GM21528 (cell line): ENCODE data around the gene SIT1.

Source experiments
- ATAC-seq: cut with Tn5 transposase; IDR thresholded peaks from one replicate; pipeline ENCODE4 v1.9.1; 2021; ENCODE audit warnings: mild to moderate bottlenecking, moderate library complexity; ENCODE audit not compliant: unreplicated experiment, low FRiP score

The SIT1 gene, protein sequence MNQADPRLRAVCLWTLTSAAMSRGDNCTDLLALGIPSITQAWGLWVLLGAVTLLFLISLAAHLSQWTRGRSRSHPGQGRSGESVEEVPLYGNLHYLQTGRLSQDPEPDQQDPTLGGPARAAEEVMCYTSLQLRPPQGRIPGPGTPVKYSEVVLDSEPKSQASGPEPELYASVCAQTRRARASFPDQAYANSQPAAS

GRCh38 chr9:35650341-35651158 lies at the start of gene SIT1:
SIT1 (minus strand) TSS chr9:35650931; CDS start chr9:35650853, 78 bp downstream.
- ATAC-seq, result no peak

- no peak for ATAC-seq
Observed at GRCh38 chr9:35700031-35700430, 49.3 kb upstream of the SIT1 start.

- ATAC-seq, result no peak
Observed at GRCh38 chr9:35698231-35698630, 47.5 kb upstream of the SIT1 start.

- no peak for ATAC-seq
Observed at GRCh38 chr9:35697486-35697885, 46.8 kb upstream of the SIT1 start.

DNA sequence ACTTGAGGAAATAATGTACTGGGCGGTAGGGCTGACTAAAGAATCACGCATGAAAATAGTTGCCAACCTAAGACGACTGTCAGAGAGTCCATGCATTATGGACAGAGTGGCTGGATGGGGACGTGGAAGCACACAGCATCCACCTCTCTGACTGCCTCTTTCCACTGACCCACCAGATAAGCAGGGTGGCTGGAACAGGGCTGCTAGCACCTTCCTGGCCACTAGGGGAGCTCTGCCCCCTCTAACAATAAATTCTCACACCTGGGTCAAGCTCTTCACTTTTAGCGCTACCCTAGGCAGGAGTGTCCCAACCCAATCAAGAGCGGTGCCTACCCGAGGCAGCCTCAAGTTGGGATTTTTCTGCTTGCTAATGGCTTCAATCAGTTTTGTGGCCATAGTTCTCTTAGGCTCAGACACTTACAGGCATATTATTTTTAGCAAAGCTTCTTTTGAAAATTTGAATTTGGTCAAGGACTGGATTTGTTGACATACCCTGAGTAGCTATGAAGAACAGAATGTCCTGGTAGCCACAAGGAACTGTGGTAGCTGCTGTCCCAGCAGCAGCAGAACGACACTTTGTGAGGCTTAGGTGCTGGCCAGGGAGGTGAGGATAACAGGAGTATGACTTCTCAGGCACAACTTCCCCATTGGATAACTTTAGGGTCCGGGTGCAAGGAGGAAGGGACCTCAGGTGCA lies 45.9 kb upstream of the SIT1 start:
- ATAC-seq, result no peak

DNA sequence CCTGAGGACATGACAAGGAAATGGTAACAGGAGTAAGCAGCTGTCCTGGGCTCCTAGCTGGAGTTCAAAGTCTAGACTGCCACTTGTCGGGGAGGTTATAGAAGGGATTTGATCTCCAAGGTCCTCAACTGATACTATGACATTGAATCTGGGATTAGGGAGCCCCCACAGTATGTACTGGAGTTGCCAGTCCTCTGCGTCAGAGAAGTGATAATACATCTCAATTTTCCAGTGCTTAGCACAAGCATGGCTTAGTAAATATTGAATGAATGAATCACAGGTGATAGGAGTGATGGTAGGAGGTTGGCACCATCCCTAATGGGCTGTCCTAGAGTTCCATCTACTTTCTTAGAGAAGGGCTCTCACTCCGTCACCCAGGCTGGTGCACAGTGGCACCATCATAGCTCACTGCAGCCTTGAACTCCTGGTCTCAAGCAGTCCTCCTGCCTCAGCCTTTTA lies 45.2 kb upstream of the SIT1 start:
- ATAC-seq, result no peak

- no peak for ATAC-seq
Observed at GRCh38 chr9:35691757-35692301, 41.1 kb upstream of the SIT1 start.

GRCh38 chr9:35691334-35691650 lies 40.6 kb upstream of the SIT1 start:
- ATAC-seq, result no peak

DNA sequence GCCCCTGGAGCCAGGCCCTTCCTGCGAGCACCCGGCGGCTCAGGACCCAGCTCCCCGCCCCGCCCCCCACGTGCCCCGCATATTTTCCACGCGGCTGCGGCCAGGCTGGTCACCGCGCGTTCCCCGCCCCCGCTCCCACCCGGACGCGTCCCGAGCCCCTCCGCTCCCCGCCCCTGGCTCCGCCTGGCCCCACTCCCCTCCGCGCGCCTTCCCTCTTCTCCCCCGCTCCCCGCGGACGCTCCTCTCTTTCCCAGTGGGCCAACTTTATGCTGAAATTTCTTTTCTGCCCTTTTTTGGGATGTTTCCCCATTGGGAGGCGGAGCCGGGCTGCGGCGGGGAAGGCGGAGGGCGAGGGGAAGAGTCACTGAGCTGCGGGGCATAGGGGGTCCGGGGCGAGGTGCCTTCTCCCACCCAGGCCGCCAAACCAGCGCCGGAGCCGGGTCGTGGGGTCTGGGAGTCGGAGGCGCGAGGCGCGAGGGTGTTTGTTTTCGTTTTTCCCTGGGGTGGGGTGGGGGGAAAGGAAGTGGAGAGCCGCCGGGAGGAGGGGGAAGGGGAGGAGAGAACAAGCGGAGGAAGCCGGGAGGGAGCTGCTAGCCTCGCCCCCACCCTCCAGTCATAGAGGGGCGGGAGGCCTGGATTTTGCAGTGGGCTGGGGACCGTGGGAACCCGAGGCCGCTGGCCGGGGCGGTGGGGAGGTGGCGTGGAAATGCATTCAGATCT lies 40.0 kb upstream of the SIT1 start:
- no peak for ATAC-seq

DNA sequence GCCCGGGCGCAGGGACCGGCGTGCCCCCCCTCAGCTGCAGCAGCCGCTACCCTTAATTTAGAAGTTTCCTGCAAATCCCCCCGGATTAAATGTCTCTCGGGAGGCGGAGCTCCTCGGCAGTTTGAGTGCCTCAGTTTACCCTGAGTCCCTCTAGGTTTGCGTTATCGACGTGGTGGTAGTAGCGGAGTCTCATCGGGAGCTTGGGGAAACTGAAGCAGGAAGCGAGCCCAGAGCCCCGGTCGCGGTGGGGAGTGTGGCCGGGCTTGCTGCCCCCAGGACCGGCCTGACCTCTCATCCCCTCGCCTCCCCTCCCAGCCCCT lies 39.5 kb upstream of the SIT1 start:
- ATAC-seq, result no peak

DNA sequence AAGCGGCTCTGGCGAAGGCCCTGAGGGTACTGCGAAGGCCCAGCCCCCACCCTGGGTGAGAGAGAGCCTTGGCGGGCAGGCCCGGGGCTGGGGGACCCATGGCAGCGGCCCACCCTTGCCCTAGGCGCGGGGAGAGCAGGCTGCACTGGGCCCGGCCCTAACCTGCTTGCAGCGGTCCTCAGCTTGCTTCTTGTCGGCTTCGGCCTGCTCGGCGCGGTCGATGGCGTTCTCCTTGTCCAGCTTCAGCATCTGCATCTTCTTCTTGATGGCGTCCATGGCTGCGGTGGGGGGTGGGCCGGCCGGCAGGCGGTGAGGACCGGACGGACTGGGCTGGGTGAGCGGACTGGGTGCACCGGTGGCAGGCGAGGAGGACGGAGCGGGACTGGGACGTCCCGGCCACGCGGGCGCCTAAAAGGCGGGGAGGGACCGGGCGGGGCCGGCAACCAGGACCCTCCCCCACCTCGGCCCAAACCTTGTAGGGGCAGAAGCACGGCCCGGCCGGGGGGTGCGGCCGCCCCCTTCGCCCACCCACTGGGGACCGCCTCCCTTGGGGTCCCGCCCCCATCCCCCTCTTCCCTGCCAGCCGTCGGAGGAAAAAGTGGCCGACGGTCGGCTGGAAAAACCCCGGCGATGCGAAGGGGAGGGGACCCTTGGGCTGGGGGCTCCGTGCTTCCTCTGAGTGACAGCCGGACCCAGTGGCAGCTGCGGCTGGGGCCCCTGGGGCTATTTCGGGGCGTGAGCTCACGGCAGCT lies 39.0 kb upstream of the SIT1 start, which contains the start of gene TPM2:
Gene TPM2, minus strand, starts transcription at position 384 of the 752 bp plus-strand sequence. Its CDS starts 108 bp downstream, at position 276.
- no peak for ATAC-seq

DNA sequence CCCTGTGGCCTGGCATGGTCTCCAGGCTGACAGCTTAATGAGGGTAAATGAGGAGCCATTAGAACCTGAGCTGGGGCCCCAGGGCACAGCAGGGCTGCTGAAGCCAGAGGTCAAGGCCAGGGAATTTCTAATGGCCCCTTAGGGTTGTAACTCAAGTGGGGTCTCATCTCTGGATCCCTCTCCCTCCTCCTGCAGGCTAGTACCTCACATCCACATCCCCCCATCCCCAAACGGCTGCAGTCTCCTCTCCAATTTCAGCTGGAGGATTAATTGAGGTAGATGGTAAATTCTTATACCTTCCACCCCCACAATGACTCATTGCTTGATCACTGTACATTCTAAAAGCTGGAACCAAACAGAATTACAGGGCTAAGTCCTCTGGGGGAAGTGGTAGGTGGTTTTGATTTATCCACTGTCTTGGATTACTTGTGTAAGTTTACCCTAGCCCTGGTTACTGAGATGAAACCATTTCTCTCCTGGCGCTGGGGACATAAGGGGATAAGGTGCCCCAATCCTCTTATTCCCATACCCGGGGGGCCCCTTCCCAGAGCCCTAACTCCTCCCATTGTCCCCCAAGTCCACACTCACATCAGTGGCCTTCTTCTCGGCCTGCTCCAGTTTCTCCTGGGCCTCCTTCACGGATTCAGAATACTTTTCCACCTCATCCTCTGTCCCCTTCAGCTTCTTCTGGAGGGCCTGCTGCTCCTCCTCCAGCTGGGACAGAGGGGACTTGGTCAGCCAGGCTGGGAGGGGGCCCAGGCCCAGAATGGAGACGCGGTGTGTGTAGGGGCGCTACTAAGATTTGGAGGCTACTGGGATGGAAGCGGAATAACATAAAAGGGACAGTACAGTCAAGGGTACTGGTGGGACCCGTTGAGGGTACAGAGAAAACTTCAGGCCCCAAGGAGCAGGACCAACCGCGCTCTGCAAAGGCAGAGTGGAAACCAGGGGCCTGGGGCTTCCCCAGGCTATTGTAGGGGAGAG lies 38.1 kb upstream of the SIT1 start:
- ATAC-seq, result no peak

- ATAC-seq, result no peak
Observed at GRCh38 chr9:35687972-35688557, 37.3 kb upstream of the SIT1 start.

DNA sequence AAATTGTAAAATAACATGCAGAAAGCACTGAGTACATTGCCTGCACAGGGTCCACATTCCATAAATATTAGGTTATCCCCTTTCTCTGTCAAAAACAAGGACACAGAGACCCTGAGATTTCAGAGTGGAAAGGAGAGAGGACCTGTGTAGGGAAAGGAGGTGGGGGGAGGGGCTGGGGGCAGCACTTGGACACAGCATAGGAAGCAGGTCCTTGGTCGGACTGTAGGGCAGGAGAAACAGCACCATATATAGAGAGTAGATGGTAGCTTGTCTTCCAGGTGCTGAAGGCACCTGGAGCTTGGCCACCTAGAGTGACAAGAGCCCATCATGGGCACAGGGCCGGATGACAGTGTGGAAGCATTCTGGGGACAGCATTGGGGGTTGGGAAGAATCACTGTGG lies 36.6 kb upstream of the SIT1 start:
- ATAC-seq, result no peak

DNA sequence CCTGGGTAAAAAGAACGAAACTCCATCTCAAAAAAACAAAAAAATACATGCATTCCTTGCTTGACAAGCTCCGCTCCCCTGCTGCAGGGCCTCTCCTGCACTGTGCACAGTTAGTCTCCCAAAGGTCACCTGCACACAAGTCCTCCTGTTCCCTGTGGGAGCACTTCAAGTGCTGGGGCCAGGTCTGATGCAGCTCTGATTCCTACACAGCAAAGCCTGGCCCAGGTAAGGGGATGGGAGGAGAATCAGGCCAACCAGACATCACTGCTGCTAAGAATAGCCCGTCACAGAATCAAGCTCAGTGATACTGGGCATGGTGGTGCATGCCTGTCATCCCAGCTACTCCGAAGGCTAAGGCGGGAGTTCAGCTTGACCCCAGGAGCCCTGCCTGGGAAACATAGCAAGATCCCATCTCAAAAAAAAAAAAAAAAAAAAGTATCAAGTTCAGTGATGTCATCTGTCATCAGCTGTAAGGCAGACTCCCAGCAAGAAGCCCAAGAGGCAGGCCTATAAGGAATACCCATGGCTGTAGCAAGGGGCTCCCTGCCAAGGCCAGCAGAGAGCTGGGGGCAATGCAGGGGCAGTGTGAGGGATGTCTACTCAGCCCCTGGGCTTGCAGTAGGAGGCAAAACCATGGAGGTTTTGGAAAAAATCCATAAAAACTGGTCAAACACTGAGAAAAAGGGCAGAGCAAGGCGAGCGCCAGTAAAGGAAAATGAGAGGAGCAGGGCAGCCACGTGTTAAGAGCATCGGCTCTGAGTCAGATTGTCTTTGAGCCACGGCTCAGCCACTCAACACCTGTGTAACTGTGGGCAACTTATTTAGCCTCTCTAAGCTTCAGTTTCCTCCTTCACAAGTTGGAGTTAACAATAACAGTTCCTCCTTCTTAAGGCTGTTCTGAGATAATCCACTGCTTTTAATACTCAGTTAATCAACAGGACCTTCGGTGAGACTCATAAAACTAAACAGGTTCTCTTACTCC lies 35.8 kb upstream of the SIT1 start:
- no peak for ATAC-seq

DNA sequence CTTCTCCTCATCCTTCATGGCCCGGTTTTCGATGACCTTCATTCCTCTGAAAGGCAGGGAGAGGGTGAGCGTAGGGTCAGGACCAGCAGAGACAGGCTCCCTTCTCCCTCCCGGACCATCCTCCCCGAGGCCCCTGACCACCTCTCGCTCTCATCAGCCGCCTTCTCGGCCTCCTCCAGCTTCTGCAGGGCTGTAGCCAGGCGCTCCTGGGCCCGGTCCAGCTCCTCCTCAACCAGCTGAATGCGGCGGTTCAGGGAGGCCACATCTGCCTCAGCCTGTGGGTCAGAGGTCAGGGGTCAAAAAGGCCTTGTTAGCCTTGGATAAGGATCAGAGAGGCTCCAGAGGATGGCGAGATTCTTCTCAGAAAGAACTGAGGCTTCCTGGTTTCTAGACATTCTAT lies 34.8 kb upstream of the SIT1 start:
- ATAC-seq, result no peak

- no peak for ATAC-seq
Observed at GRCh38 chr9:35684921-35685320, 34.2 kb upstream of the SIT1 start.
